Aorta (tissue), 5 donors: ENCODE measurements around the gene LRRC17. TPM values are rescaled to one million over a fixed set of nuclear protein-coding genes. Genes with fewer than 3 reads are reported as not detected.

Experiments used
- ATAC-seq: fragments of 200-7000 bp; cut with Tn5 transposase; one replicate; pipeline ENCODE4 v1.9.1; 2022; ENCODE audit warnings: moderate library complexity; ENCODE audit not compliant: low FRiP score
- DNase-seq, 2 donors: peaks; one replicate each; pipeline ENCODE4 v3.0.0-alpha.2; 2020
- H3K27ac ChIP-seq, 2 donors: one replicate each; pipeline ENCODE4 v1.5.1; 2013; ENCODE audit warnings: low read length in 2 of 2, mild to moderate bottlenecking in 2 of 2, moderate library complexity in 2 of 2, control low read depth in 1 of 2, inconsistent platforms in 1 of 2, low read depth in 1 of 2
- H3K27me3 ChIP-seq, 2 donors: one replicate each; pipeline ENCODE4 v1.6.1; 2013; ENCODE audit warnings: control low read depth in 1 of 2, low read length in 1 of 2, mild to moderate bottlenecking in 1 of 2, moderate library complexity in 1 of 2; ENCODE audit not compliant: insufficient read depth in 2 of 2, control insufficient read depth in 1 of 2
- H3K36me3 ChIP-seq, 2 donors: one replicate each; pipeline ENCODE4 v1.6.1; 2013; ENCODE audit warnings: control low read depth in 1 of 2, low read length in 1 of 2, mild to moderate bottlenecking in 1 of 2; ENCODE audit not compliant: insufficient read depth in 2 of 2, control insufficient read depth in 1 of 2
- H3K4me1 ChIP-seq, 2 donors: one replicate each; pipeline ENCODE4 v1.6.1; 2013; ENCODE audit warnings: low read length in 2 of 2, control low read depth in 1 of 2, mild to moderate bottlenecking in 1 of 2, moderate library complexity in 1 of 2; ENCODE audit not compliant: insufficient read depth in 2 of 2, control insufficient read depth in 1 of 2
- H3K4me3 ChIP-seq, 2 donors: one replicate each; pipeline ENCODE4 v1.5.1; 2013; ENCODE audit warnings: low read length in 2 of 2, control low read depth in 1 of 2, mild to moderate bottlenecking in 1 of 2
- H3K9me3 ChIP-seq: one replicate; pipeline ENCODE4 v1.6.1; 2013; ENCODE audit warnings: mild to moderate bottlenecking, low read length; ENCODE audit not compliant: control insufficient read depth
- WGBS, 2 donors: extraction: QIAGEN DNeasy Blood & Tissue Kit; methylation state at CpG; one replicate each; pipeline ENCODE4 v1.1.7; 2013; 5-methylcytosine and 5-hydroxymethylcytosine counted together
- intact Hi-C, 2 donors: fragments of 100-400 bp; cut with DNase I; formaldehyde crosslinking; loops; one replicate each; pipeline versions ENCODE4 v1.14.2 to v1.15.0; 2022
- polyA plus RNA-seq, 2 donors: library from polyadenylated mRNA; stranded (reverse); fragments of 200-250 nt; gene quantifications; one replicate each; pipeline ENCODE4 v1.2.3, GENCODE V29; 2013
- total RNA-seq, 2 donors: library from RNA; stranded (reverse); fragmentation: NEBNext Ultra II Directional; extraction: Animal tissue kit (Norgen Biotek cat#: 25700); gene quantifications; one replicate each; pipeline ENCODE4 v1.2.1, GENCODE V29; 2021
- donor health status: healthy with polysubstance abuse.
- donor health status: Bipolar disorder and iron deficiency.
- donor health status: DM: no; HTN: no; CAD: no.
- donor health status: DM: no; HTN: no; CAD: no.
- donor health status: DM: yes; HTN: yes; CAD: no.

The LRRC17 gene
- total and polyA plus RNA-seq, 4 donors = 8.1 to 69.6 (median 24.6) TPM

DNA sequence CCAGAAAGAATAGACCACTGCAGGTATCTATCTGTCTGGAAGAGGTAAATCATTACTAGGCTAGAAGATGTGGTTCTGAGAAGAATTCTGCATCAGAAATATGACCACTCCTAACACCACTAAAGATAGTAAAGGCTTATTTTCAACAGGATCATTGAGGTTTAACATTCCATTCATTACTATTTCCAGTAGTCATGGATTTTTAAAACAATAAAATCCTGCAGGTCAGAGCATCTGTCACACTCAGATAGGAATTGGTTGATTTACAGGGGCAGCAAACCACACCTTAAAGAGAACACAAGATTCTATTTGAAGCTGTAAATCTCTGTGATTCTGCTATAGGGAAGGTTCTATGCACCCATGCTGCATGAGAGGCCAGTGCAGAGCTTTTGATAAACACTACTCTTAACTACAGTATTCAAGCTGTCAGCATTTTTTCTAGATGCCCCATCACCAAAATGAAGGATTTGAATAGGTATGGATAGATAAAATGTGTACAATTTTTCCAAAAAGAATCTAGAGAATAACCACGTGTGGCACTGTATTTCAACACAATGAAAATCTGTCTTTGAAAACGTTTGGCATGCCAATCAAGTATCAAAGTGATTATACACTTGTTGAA is 14.6 kb downstream of the LRRC17 start:
- no peaks in the 10 kb centered on the region for H3K27me3 ChIP-seq
- intact Hi-C loops = no loop called here
- no peaks in the 10 kb centered on the region for H3K9me3 ChIP-seq
- ATAC-seq (no peak), DNase-seq (no peak)
- H3K27ac ChIP-seq = peak overlapping the region in 1 of 2 donors; percentile 14
- H3K36me3 ChIP-seq = no peaks in the 10 kb centered on the region
- H3K4me3 ChIP-seq = no peak overlapping the region
- H3K4me1 ChIP-seq = peaks cover 4 to 9% of the 10 kb centered on the region in 2 donors
- WGBS, 2 donors = 11 to 12% methylated on average over 2 of the region's 2 CpGs

DNA sequence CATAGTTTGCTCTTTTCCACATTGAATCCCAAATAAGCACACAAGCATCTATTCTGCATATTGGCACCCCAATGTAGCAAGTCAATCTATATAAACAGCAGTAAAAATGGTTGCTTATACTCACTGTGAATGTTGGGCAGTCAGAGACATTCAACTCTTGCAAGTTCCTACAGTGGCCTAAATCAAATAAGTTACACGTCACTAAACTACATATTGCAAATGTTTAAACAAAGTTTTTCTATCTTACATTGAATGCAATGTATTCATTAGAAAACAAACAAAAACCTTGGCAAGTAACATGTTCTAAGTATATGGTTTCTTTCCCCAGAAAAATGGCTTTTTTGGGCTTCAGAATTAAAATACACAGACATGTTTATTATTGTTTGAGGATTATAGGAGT is 19.0 kb downstream of the LRRC17 start:
- H3K36me3 ChIP-seq = no peaks in the 10 kb centered on the region
- no peak for DNase-seq
- intact Hi-C loops = no loop called here
- WGBS, 2 donors = 20 to 24% methylated on average over 1 of the region's 1 CpG
- ATAC-seq = no peak
- no peak overlapping the region for H3K27ac ChIP-seq
- H3K4me1 ChIP-seq = peaks cover 2 to 7% of the 10 kb centered on the region in 2 donors
- no peaks in the 10 kb centered on the region for H3K9me3 ChIP-seq
- no peaks in the 10 kb centered on the region for H3K27me3 ChIP-seq
- H3K4me3 ChIP-seq = no peak overlapping the region

DNA sequence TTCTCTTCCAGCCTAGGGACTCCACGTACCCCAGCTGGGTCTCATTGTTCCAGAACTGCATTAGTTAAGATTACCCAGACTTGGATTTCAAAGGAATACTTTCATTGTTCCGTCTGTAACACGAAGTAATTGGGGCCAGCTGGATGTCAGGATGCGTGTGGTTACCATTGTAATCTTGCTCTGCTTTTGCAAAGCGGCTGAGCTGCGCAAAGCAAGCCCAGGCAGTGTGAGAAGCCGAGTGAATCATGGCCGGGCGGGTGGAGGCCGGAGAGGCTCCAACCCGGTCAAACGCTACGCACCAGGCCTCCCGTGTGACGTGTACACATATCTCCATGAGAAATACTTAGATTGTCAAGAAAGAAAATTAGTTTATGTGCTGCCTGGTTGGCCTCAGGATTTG is 21.0 kb downstream of the LRRC17 start:
- intact Hi-C loops = no loop called here
- WGBS, 2 donors = 13 to 21% methylated on average over 15 of the region's 15 CpGs
- no peak overlapping the region for H3K4me3 ChIP-seq
- no peaks in the 10 kb centered on the region for H3K9me3 ChIP-seq
- DNase-seq (peak; percentile 89 to 90), ATAC-seq (peak; percentile 90)
- no peaks in the 10 kb centered on the region for H3K36me3 ChIP-seq
- peaks cover 3 to 11% of the 10 kb centered on the region in 2 donors for H3K4me1 ChIP-seq
- H3K27me3 ChIP-seq = no peaks in the 10 kb centered on the region
- H3K27ac ChIP-seq = peak overlapping the region; percentile 77 to 98

DNA sequence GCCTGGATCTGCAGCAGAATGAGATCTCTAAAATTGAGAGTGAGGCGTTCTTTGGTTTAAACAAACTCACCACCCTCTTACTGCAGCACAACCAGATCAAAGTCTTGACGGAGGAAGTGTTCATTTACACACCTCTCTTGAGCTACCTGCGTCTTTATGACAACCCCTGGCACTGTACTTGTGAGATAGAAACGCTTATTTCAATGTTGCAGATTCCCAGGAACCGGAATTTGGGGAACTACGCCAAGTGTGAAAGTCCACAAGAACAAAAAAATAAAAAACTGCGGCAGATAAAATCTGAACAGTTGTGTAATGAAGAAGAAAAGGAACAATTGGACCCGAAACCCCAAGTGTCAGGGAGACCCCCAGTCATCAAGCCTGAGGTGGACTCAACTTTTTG is 21.4 kb downstream of the LRRC17 start:
- Histone ChIP-seq H3K27ac (peak overlapping the region; percentile 64 to 98), H3K27me3 (no peaks in the 10 kb centered on the region), H3K4me3 (peak overlapping the region in 1 of 2 donors; percentile 4), H3K4me1 (peaks cover 4 to 13% of the 10 kb centered on the region in 2 donors), H3K9me3 (no peaks in the 10 kb centered on the region), H3K36me3 (no peaks in the 10 kb centered on the region)
- ATAC-seq = no peak
- WGBS, 2 donors = 19 to 29% methylated on average over 8 of the region's 8 CpGs
- intact Hi-C loops = no loop called here
- DNase-seq = no peak

DNA sequence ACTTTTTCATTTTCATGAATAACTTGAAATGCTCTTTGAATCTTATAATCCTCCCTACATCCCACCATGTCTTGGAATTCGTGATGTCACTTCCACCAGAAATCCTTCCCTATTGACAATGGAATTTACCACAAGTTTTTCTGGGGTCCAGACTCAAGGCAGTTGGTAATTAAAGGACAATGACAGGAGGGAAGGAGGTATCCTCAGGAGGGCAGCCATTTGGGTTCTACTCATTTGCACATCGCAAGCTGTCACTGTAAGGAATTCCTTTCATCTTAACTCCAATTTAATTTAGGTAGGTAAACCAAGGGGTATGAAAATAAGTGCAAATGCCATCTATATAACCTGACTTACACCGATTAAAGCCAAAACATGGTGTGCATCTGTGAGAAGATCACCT is 21.9 kb downstream of the LRRC17 start:
- DNase-seq = no peak
- H3K9me3 ChIP-seq = no peaks in the 10 kb centered on the region
- H3K36me3 ChIP-seq = no peaks in the 10 kb centered on the region
- no peaks in the 10 kb centered on the region for H3K27me3 ChIP-seq
- peaks cover 4 to 13% of the 10 kb centered on the region in 2 donors for H3K4me1 ChIP-seq
- no peak for ATAC-seq
- intact Hi-C loops = no loop called here
- peak overlapping the region; percentile 4 to 72 for H3K4me3 ChIP-seq
- peak overlapping the region; percentile 64 to 98 for H3K27ac ChIP-seq
- 65 to 70% methylated on average over 3 of the region's 3 CpGs for WGBS, 2 donors

DNA sequence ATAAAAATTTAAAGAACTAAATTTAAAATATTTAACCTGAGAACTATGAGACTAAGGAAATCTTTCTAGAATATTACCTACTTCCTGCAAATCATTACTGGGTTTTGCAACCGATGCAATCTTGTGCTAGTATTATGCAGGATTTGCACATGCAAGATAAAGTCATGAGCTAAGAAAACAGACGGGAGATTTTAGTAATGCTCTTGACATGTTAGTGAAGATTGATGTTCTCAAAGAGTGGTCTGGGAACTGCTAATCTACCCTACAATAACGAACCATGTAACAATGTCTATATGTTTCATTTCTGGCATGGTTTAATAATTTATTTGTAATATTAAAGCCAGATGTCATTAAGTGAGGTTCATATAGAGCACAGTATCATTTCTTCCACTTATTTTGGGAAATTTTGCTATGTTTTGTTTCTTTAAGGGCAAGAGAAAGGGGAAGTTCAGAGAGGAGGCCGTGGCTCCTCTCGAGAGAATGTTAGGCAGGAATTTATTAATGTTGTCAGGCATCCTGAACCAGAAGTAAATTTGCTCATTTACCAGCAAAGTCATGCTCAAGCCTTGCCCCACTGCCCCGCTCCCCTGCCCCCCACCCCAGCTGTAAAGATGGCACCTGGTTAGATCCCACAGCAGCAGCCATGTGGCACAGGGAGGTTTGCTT is 22.8 kb downstream of the LRRC17 start:
- 10 to 16% methylated on average over 6 of the region's 6 CpGs for WGBS, 2 donors
- H3K9me3 ChIP-seq = no peaks in the 10 kb centered on the region
- H3K27me3 ChIP-seq = no peaks in the 10 kb centered on the region
- peak overlapping the region in 1 of 2 donors; percentile 67 for H3K27ac ChIP-seq
- DNase-seq (no peak), ATAC-seq (no peak)
- H3K4me3 ChIP-seq = peak overlapping the region in 1 of 2 donors; percentile 14
- H3K36me3 ChIP-seq = no peaks in the 10 kb centered on the region
- peaks cover 4 to 13% of the 10 kb centered on the region in 2 donors for H3K4me1 ChIP-seq
- intact Hi-C loops = no loop called here

DNA sequence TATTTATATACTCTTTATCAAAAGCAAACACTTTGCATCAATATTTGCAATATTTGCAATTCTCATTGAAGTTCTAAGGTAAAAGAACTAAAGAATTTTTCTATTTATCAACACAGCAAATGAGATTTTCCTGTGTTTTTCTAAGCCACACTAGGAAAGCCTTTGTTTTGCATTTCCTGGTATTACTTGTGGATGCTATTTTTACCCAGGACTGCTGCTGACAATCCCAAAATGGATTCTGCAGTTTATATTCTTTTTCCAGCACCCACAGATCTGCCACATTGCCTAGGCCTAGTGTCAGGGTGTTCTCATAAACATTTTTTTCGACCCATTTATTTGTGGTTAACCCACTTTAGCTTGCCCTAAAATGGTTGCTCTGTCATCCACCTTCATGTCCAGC is 25.9 kb downstream of the LRRC17 start:
- ATAC-seq = no peak
- no peaks in the 10 kb centered on the region for H3K27me3 ChIP-seq
- intact Hi-C loops = no loop called here
- H3K27ac ChIP-seq = peak overlapping the region; percentile 21 to 43
- 16% methylated on average over 1 of the region's 1 CpG for WGBS, 2 donors
- H3K36me3 ChIP-seq = no peaks in the 10 kb centered on the region
- peaks cover 2 to 11% of the 10 kb centered on the region in 2 donors for H3K4me1 ChIP-seq
- no peaks in the 10 kb centered on the region for H3K9me3 ChIP-seq
- no peak overlapping the region for H3K4me3 ChIP-seq
- DNase-seq = no peak

DNA sequence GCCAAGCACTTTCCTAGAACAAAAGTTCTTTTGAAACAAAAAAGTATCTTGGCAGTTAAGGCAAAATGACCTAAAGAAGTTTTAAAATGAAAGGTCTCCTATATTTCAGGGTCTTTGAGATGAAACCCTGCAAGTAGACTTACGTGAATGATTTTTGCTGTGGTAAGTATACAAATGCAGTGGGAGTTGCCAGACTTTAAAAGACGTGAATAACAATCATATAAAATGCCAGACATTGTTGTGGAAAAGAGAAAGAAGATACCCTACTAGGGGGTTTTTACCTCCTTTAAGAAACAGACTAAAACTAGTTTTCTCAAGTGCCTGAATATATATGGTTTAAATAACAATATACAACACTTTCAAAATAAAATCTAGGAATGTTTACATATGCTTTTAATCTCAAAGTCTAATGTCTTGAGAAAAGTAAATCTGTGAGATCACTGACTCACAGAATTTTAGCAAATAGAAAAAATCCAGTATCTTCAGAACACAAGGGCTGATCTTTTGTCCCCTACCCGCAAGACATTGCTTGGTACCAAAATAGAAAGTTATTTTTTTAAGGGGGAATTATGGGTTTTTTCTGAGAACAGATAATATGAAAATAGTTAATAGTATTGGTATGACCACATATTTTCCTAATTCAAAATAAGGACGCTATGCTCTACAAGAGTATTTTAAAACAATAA is 29.5 kb downstream of the LRRC17 start:
- 3 to 11% methylated on average over 4 of the region's 4 CpGs for WGBS, 2 donors
- no peaks in the 10 kb centered on the region for H3K9me3 ChIP-seq
- DNase-seq (no peak), ATAC-seq (no peak)
- no peak overlapping the region for H3K27ac ChIP-seq
- no peaks in the 10 kb centered on the region for H3K27me3 ChIP-seq
- H3K4me3 ChIP-seq = peak overlapping the region in 1 of 2 donors; percentile 41
- peaks cover 2 to 11% of the 10 kb centered on the region in 2 donors for H3K4me1 ChIP-seq
- H3K36me3 ChIP-seq = no peaks in the 10 kb centered on the region
- intact Hi-C loops = no loop called here
